ENCODE data around the gene DTNB. TPM values are rescaled to one million over a fixed set of nuclear protein-coding genes. Genes with fewer than 3 reads are reported as not detected.
"Not testable (repeated sequence)": the region's sequence is repeated elsewhere in the genome, so short reads cannot be mapped to it uniquely, and the experiment has no call there.

DTNB gene
- total RNA-seq, 2 experiments from 2014 or later: 16.9 to 19.8 TPM

- CTCF ChIA-PET: no interaction called here
- POLR2A ChIA-PET: no interaction called here
These were observed 31.1 kb downstream of the DTNB start for GRCh38 chr2:25642298-25642697.

GRCh38 chr2:25639696-25640095, 33.7 kb downstream of the DTNB start:
- POLR2A ChIA-PET: no interaction called here
- CTCF ChIA-PET: no interaction called here

GRCh38 chr2:25639131-25639530, 34.2 kb downstream of the DTNB start:
- CTCF ChIA-PET: interaction anchor here (0.6 to 1.1 kb wide), 2 partner anchors 9 to 30 kb away, joined by 3 read pairs; no protein-coding TSS in a partner anchor
- POLR2A ChIA-PET: no interaction called here

GRCh38 chr2:25635797-25636196, 37.6 kb downstream of the DTNB start:
- ChIA-PET CTCF (no interaction called here), POLR2A (no interaction called here)

- POLR2A ChIA-PET, CTCF ChIA-PET: not testable (repeated sequence)
These were observed 39.6 kb downstream of the DTNB start for GRCh38 chr2:25633801-25634200.

- POLR2A ChIA-PET: no interaction called here
- CTCF ChIA-PET: no interaction called here
These were observed 41.0 kb downstream of the DTNB start for GRCh38 chr2:25632396-25632795.

- ChIA-PET POLR2A (interaction anchor here (0.6 kb wide), 1 partner anchor 52 kb away, joined by 4 read pairs; no protein-coding TSS in a partner anchor), CTCF (no interaction called here)
These were observed 48.7 kb downstream of the DTNB start for GRCh38 chr2:25624635-25625034.

- ChIA-PET CTCF (no interaction called here), POLR2A (no interaction called here)
These were observed 50.0 kb downstream of the DTNB start for GRCh38 chr2:25623361-25623760.

- POLR2A ChIA-PET: no interaction called here
- CTCF ChIA-PET: interaction anchor here (0.6 kb wide), 1 partner anchor 210 kb away, joined by 3 read pairs; no protein-coding TSS in a partner anchor
These were observed 52.7 kb downstream of the DTNB start for GRCh38 chr2:25620711-25621110.

GRCh38 chr2:25620077-25620476, 53.3 kb downstream of the DTNB start:
- CTCF ChIA-PET: no interaction called here
- POLR2A ChIA-PET: no interaction called here

- ChIA-PET POLR2A (no interaction called here), CTCF (no interaction called here)
These were observed 54.2 kb downstream of the DTNB start for GRCh38 chr2:25619185-25619584.

- ChIA-PET POLR2A (no interaction called here), CTCF (no interaction called here)
These were observed 54.7 kb downstream of the DTNB start for GRCh38 chr2:25618676-25619075.

GRCh38 chr2:25617948-25618646, 55.3 kb downstream of the DTNB start:
- POLR2A ChIA-PET: no interaction called here
- CTCF ChIA-PET: no interaction called here

- CTCF ChIA-PET: interaction anchor here (1.1 kb wide), 1 partner anchor 9 kb away, joined by 4 read pairs; no protein-coding TSS in a partner anchor
- POLR2A ChIA-PET: no interaction called here
These were observed 57.5 kb downstream of the DTNB start for GRCh38 chr2:25615920-25616319.

- ChIA-PET CTCF (interaction anchor here (1.1 kb wide), 1 partner anchor 8 kb away, joined by 4 read pairs; no protein-coding TSS in a partner anchor), POLR2A (no interaction called here)
These were observed 58.0 kb downstream of the DTNB start for GRCh38 chr2:25615386-25615785.

GRCh38 chr2:25614711-25615110, 58.7 kb downstream of the DTNB start:
- CTCF ChIA-PET: no interaction called here

GRCh38 chr2:25608718-25609117, 64.7 kb downstream of the DTNB start:
- ChIA-PET CTCF (interaction anchor here (0.6 to 1.8 kb wide), 3 partner anchors 30 to 68 kb away, joined by 3 to 9 read pairs (median 3); no protein-coding TSS in a partner anchor), POLR2A (interaction anchor here (0.6 kb wide), 1 partner anchor 477 kb away, joined by 6 read pairs; no protein-coding TSS in a partner anchor)

More at GRCh38 chr2:25614711-25615110, 58.7 kb downstream of the DTNB start:
- POLR2A ChIA-PET: no interaction called here

GRCh38 chr2:25606892-25607291, 66.5 kb downstream of the DTNB start:
- ChIA-PET POLR2A (interaction anchor here (0.8 kb wide), 1 partner anchor 34 kb away, joined by 3 read pairs; no protein-coding TSS in a partner anchor), CTCF (interaction anchor here (0.6 to 2.1 kb wide), 8 partner anchors 9 to 219 kb away, joined by 3 to 9 read pairs (median 4); no protein-coding TSS in a partner anchor)

GRCh38 chr2:25602333-25602723, 71.0 kb downstream of the DTNB start:
- CTCF ChIA-PET: no interaction called here
- POLR2A ChIA-PET: no interaction called here

- CTCF ChIA-PET, POLR2A ChIA-PET: not testable (repeated sequence)
These were observed 71.6 kb downstream of the DTNB start for GRCh38 chr2:25601711-25602332.

GRCh38 chr2:25598911-25599310, 74.5 kb downstream of the DTNB start:
- ChIA-PET CTCF (no interaction called here), POLR2A (interaction anchor here (0.6 kb wide), 1 partner anchor 73 kb away, joined by 11 read pairs; no protein-coding TSS in a partner anchor)
